ENCODE measurements around the gene ATP8B2. TPM values are rescaled to one million over a fixed set of nuclear protein-coding genes. Genes with fewer than 3 reads are reported as not detected.
"Not testable (repeated sequence)": the region's sequence is repeated elsewhere in the genome, so short reads cannot be mapped to it uniquely, and the experiment has no call there.

The ATP8B2 gene
- 45.9 and 47.4 TPM in 2 replicates for total RNA-seq
- long read RNA-seq, partial matches to known transcripts: 1 of 4 reads
- long read RNA-seq, other reads (novel, unspliced or antisense): 3 of 4 reads

DNA sequence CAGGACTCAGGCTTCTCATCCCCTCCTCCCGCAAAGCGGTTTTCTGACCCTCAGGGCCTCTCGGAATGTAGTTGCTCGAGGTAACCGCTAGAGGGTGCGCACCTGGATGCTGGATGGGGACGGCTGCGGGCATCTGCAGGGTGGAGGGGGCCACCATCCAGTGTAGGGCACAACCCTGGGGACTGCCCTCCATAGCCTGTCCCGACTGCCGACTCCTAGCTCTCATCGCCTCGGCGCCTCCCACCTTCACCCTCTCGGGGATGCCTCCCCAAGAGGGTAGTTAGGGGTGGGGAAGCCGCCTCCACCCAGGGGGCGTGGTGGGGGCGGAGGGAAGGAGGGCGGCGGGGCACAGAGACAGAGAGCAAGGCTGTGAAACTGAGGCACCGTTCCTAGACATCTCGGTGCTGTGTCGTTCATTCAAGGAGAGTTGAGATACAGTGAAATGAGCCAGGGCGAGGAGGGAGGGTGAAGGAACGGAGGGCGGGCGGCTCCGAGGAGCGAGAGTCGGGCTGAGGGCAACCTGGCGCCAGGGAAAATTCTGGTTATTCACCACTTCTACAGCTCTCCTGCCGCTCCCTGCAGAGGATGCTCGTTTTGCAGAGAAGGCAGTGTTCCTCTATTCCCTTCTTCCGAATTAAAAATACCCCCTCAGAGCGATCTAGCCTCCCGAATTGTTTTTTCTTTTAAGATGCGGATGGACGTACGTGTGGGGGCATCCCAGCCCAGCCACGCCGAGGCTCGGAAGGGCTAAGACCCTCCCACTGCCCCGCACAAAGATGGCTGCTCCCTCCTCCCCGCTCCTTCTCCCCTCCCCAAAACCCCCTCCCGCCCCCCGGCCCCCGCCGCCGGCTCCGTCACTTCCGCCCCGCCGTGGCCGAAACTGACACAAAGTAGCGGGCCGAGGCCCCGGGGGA, at the start of gene ATP8B2:
Gene ATP8B2, plus strand, starts transcription at position 857 of the 914 bp plus-strand sequence. CDS start 2,617 bp downstream, outside the sequence.
- DNase-seq (ENCODE audit: low spot score, unreplicated experiment): peak; percentile 80
- peaks cover 7% of the 10 kb centered on the region for H3K27me3 Mint-ChIP-seq
- TF ChIP-seq, protein P1, sequence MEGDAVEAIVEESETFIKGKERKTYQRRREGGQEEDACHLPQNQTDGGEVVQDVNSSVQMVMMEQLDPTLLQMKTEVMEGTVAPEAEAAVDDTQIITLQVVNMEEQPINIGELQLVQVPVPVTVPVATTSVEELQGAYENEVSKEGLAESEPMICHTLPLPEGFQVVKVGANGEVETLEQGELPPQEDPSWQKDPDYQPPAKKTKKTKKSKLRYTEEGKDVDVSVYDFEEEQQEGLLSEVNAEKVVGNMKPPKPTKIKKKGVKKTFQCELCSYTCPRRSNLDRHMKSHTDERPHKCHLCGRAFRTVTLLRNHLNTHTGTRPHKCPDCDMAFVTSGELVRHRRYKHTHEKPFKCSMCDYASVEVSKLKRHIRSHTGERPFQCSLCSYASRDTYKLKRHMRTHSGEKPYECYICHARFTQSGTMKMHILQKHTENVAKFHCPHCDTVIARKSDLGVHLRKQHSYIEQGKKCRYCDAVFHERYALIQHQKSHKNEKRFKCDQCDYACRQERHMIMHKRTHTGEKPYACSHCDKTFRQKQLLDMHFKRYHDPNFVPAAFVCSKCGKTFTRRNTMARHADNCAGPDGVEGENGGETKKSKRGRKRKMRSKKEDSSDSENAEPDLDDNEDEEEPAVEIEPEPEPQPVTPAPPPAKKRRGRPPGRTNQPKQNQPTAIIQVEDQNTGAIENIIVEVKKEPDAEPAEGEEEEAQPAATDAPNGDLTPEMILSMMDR (IDR thresholded peaks at IDR 0.05; ENCODE audit: unreplicated experiment): peak; percentile 90
- H3K4me1 Mint-ChIP-seq (ENCODE audit: low read depth): peaks cover 35% of the 10 kb centered on the region
- H3K9me3 Mint-ChIP-seq (ENCODE audit: low read depth): no peaks in the 10 kb centered on the region
- peak within 1 kb of the TSS; percentile 95 for H3K27ac Mint-ChIP-seq
- peak within 1 kb of the TSS; percentile 93 for H3K4me3 Mint-ChIP-seq (ENCODE audit: low read depth)
- no peaks in the 10 kb centered on the region for H3K36me3 Mint-ChIP-seq (ENCODE audit: insufficient read depth)

GRCh38 chr1:154276797-154277196, 48.5 kb upstream of the ATP8B2 start:
- Mint-ChIP-seq H3K4me1 (ENCODE audit: low read depth) (peaks cover 13% of the 10 kb centered on the region), H3K9me3 (ENCODE audit: low read depth) (no peaks in the 10 kb centered on the region), H3K4me3 (ENCODE audit: low read depth) (no peak overlapping the region), H3K36me3 (ENCODE audit: insufficient read depth) (peaks cover 4% of the 10 kb centered on the region), H3K27ac (no peak overlapping the region), H3K27me3 (no peaks in the 10 kb centered on the region)
- no peak for DNase-seq (ENCODE audit: low spot score, unreplicated experiment)
- TF ChIP-seq, protein P1 (IDR thresholded peaks at IDR 0.05; ENCODE audit: unreplicated experiment): peak; percentile 38

- not testable (repeated sequence) for H3K4me3 Mint-ChIP-seq (ENCODE audit: low read depth); H3K36me3 Mint-ChIP-seq (ENCODE audit: insufficient read depth); H3K27me3 Mint-ChIP-seq; H3K4me1 Mint-ChIP-seq (ENCODE audit: low read depth); H3K9me3 Mint-ChIP-seq (ENCODE audit: low read depth); DNase-seq (ENCODE audit: low spot score, unreplicated experiment); H3K27ac Mint-ChIP-seq
Measured at GRCh38 chr1:154287591-154287990, 37.7 kb upstream of the ATP8B2 start.

DNA sequence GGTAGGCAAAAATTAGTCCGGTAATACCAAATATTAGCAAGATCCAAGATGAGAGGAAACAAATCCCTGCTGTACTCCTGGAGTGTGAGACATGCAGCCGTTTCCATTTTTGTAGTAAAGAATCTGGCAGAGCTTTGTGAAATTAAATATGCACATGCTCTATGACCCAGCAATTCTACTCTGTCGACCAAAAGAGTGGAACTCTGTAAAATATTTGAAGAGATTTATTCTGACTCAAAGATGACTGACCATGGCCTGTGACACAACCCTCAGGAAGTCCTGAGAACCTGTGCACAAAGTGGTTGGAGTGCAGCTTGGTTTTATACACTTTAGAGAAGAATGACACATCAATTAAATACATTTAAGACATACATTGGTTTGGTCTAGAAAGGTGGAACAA, 36.7 kb upstream of the ATP8B2 start:
- H3K36me3 Mint-ChIP-seq (ENCODE audit: insufficient read depth): peaks cover 3% of the 10 kb centered on the region
- TF ChIP-seq, protein P1 (IDR thresholded peaks at IDR 0.05; ENCODE audit: unreplicated experiment): no peak
- no peak for DNase-seq (ENCODE audit: low spot score, unreplicated experiment)
- H3K27ac Mint-ChIP-seq: no peak overlapping the region
- H3K9me3 Mint-ChIP-seq (ENCODE audit: low read depth): peaks cover 7% of the 10 kb centered on the region
- H3K4me3 Mint-ChIP-seq (ENCODE audit: low read depth): no peak overlapping the region
- no peaks in the 10 kb centered on the region for H3K27me3 Mint-ChIP-seq
- H3K4me1 Mint-ChIP-seq (ENCODE audit: low read depth): peaks cover 7% of the 10 kb centered on the region

GRCh38 chr1:154290921-154291320, 34.4 kb upstream of the ATP8B2 start:
- Mint-ChIP-seq H3K4me1 (ENCODE audit: low read depth) (peaks cover 7% of the 10 kb centered on the region), H3K4me3 (ENCODE audit: low read depth) (no peak overlapping the region), H3K9me3 (ENCODE audit: low read depth) (peaks cover 16% of the 10 kb centered on the region), H3K27me3 (no peaks in the 10 kb centered on the region), H3K36me3 (ENCODE audit: insufficient read depth) (peaks cover 7% of the 10 kb centered on the region), H3K27ac (no peak overlapping the region)
- no peak for DNase-seq (ENCODE audit: low spot score, unreplicated experiment)
- TF ChIP-seq, protein P1 (IDR thresholded peaks at IDR 0.05; ENCODE audit: unreplicated experiment): no peak
